SK-N-SH (cell line): ENCODE measurements around the gene ALOXE3. TPM values are rescaled to one million over a fixed set of nuclear protein-coding genes. Genes with fewer than 3 reads are reported as not detected.

ENCODE experiments used
- CTCF ChIA-PET: fragments of 300-600, 350-600 bp; formaldehyde crosslinking; extraction: SDS; loops from one replicate; lab custom pipeline; 2021; lab: Yijun Ruan, JAX
- POLR2A ChIA-PET: fragments of 350-600 bp; sonication (Branson Sonifier 250); formaldehyde crosslinking; extraction: SDS; loops from one replicate; lab custom pipeline; 2020; ENCODE audit warnings: antibody characterized with exemption, inconsistent platforms; lab: Yijun Ruan, JAX
- DNase-seq: peaks from one replicate; pipeline ENCODE4 v3.0.0; 2012
- H2AFZ ChIP-seq: fragments of 200-600 bp; sonication (generic); 2 replicates; pipeline ENCODE4 v1.8.1; 2016; ENCODE audit warnings: antibody characterized with exemption, mild to moderate bottlenecking, low read depth
- H3F3A ChIP-seq: fragments of 200-600 bp; sonication (generic); replicated peaks from 2 replicates; pipeline ENCODE3; 2016; ENCODE audit warnings: antibody characterized with exemption, mild to moderate bottlenecking; ENCODE audit not compliant: insufficient read depth
- H3K27ac ChIP-seq, 2 experiments: fragments of 200-500 bp in 1 of 2; fragments of 200-600 bp in 1 of 2; sonication (Bioruptor generic) in 1 of 2; sonication (generic), shearing (Covaris generic) in 1 of 2; 2 replicates each; pipeline versions ENCODE4 v1.5.1 to v1.6.1; 2014 to 2016; ENCODE audit warnings: low read depth in 2 of 2, inconsistent platforms in 1 of 2, low read length in 1 of 2, mild to moderate bottlenecking in 1 of 2, mixed read lengths in 1 of 2
- H3K27me3 ChIP-seq: fragments of 200-600 bp; sonication (generic), shearing (Covaris generic); 2 replicates; pipeline ENCODE4 v1.6.1; 2016; ENCODE audit warnings: mixed run types; ENCODE audit not compliant: insufficient read depth
- H3K36me3 ChIP-seq, 2 experiments: fragments of 200-500 bp in 1 of 2; fragments of 200-600 bp in 1 of 2; sonication (Bioruptor generic) in 1 of 2; sonication (generic) in 1 of 2; replicated peaks in 1 of 2; 2 replicates each; pipeline versions ENCODE3 to v1.5.1; 2014 to 2016; ENCODE audit warnings: low read length in 1 of 2, mild to moderate bottlenecking in 1 of 2; ENCODE audit not compliant: insufficient read depth in 2 of 2, control insufficient read depth in 1 of 2
- H3K4me1 ChIP-seq, 2 experiments: fragments of 200-500 bp in 1 of 2; fragments of 200-600 bp in 1 of 2; sonication (Bioruptor generic) in 1 of 2; sonication (generic), shearing (Covaris generic) in 1 of 2; 2 replicates each; pipeline versions ENCODE4 v1.5.1 to v1.6.1; 2014 to 2016; ENCODE audit warnings: low read depth in 1 of 2, low read length in 1 of 2, mixed run types in 1 of 2; ENCODE audit not compliant: insufficient read depth in 2 of 2, control insufficient read depth in 1 of 2
- H3K4me2 ChIP-seq: fragments of 200-600 bp; sonication (generic), shearing (Covaris generic); 2 replicates; pipeline ENCODE4 v1.6.1; 2017; ENCODE audit warnings: mixed run types
- H3K4me3 ChIP-seq, 2 experiments: fragments of 200-500 bp in 1 of 2; fragments of 200-600 bp in 1 of 2; sonication (Bioruptor generic) in 1 of 2; sonication (generic), shearing (Covaris generic) in 1 of 2; 2 replicates each; pipeline versions ENCODE4 v1.5.1 to v1.8.1; 2014 to 2016; ENCODE audit warnings: low read depth in 2 of 2, inconsistent platforms in 1 of 2, low read length in 1 of 2, mild to moderate bottlenecking in 1 of 2, mixed read lengths in 1 of 2, moderate library complexity in 1 of 2
- H3K79me2 ChIP-seq: fragments of 200-600 bp; sonication (generic); 2 replicates; pipeline ENCODE4 v1.8.1; 2017; ENCODE audit warnings: mild to moderate bottlenecking; ENCODE audit not compliant: insufficient read depth
- H3K9ac ChIP-seq: fragments of 200-600 bp; sonication (generic); 2 replicates; pipeline ENCODE4 v1.6.1; 2017; ENCODE audit warnings: mixed run types
- H3K9me2 ChIP-seq: fragments of 200-600 bp; sonication (generic); 2 replicates; pipeline ENCODE4 v1.6.1; 2017; ENCODE audit warnings: mixed run types
- H3K9me3 ChIP-seq: fragments of 200-600 bp; sonication (generic); 2 replicates; pipeline ENCODE4 v1.6.1; 2017; ENCODE audit warnings: mixed run types, mild to moderate bottlenecking, moderate library complexity
- H4K20me1 ChIP-seq: fragments of 200-600 bp; sonication (generic); 2 replicates; pipeline ENCODE4 v1.6.1; 2017; ENCODE audit warnings: mild to moderate bottlenecking, mixed run types; ENCODE audit not compliant: insufficient read depth
- CTCF ChIP-seq: fragments of 200-600 bp; sonication (generic); IDR thresholded peaks from 2 replicates; pipeline ENCODE4 v1.6.1; 2017; ENCODE audit warnings: antibody characterized with exemption, mild to moderate bottlenecking, moderate library complexity
- EZH2phosphoT487 ChIP-seq: fragments of 200-600 bp; sonication (generic); IDR thresholded peaks from 2 replicates; pipeline ENCODE4 v1.6.1; 2017; ENCODE audit warnings: low read depth, mixed run types, mild to moderate bottlenecking, antibody characterized with exemption, moderate library complexity, borderline replicate concordance
- FOSL2 ChIP-seq: IDR thresholded peaks from 2 replicates; pipeline ENCODE4 v1.4.0; 2012; ENCODE audit warnings: low read depth, mild to moderate bottlenecking, moderate library complexity, borderline replicate concordance
- FOXM1 ChIP-seq: IDR thresholded peaks from 2 replicates; pipeline ENCODE4 v1.4.0; 2012; ENCODE audit warnings: low read depth, mild to moderate bottlenecking
- GATA2 ChIP-seq: sonication (generic); formaldehyde crosslinking; IDR thresholded peaks from 2 replicates; pipeline ENCODE4 v1.5.0; 2020; ENCODE audit warnings: mild to moderate bottlenecking, missing genetic modification reagents
- IRF3 ChIP-seq: fragments of 150-350 bp; IDR thresholded peaks from 2 replicates; pipeline ENCODE4 v1.6.1; 2016; ENCODE audit warnings: mild to moderate bottlenecking, low read depth, low read length
- JUND ChIP-seq: IDR thresholded peaks from 2 replicates; pipeline ENCODE4 v1.4.0; 2012
- MEF2A ChIP-seq: IDR thresholded peaks from 2 replicates; pipeline ENCODE4 v1.4.0; 2012; ENCODE audit warnings: low read depth, borderline replicate concordance
- NFIC ChIP-seq: IDR thresholded peaks from 2 replicates; pipeline ENCODE4 v1.4.0; 2012; ENCODE audit warnings: borderline replicate concordance
- NRF1 ChIP-seq: IDR thresholded peaks from 2 replicates; pipeline ENCODE4 v1.6.1; 2012; ENCODE audit warnings: low read depth, mild to moderate bottlenecking, low read length
- PBX3 ChIP-seq: IDR thresholded peaks from 2 replicates; pipeline ENCODE4; 2012
- POLR2AphosphoS5 ChIP-seq: IDR thresholded peaks from 2 replicates; pipeline ENCODE4 v1.6.1; 2012; ENCODE audit warnings: low read depth, low read length
- RAD21 ChIP-seq: IDR thresholded peaks from 2 replicates; pipeline ENCODE4 v1.6.1; 2012; ENCODE audit warnings: mild to moderate bottlenecking, low read length
- RFX5 ChIP-seq: IDR thresholded peaks from 2 replicates; pipeline ENCODE4 v1.6.1; 2012; ENCODE audit warnings: mild to moderate bottlenecking, improper control_type of control experiment, low read length
- RXRA ChIP-seq: IDR thresholded peaks from 2 replicates; pipeline ENCODE4 v1.4.0; 2012; ENCODE audit warnings: low read depth, mild to moderate bottlenecking, borderline replicate concordance
- SIN3A ChIP-seq: IDR thresholded peaks from 2 replicates; pipeline ENCODE4 v1.6.1; 2012; ENCODE audit warnings: low read depth, mild to moderate bottlenecking, low read length, moderate library complexity, borderline replicate concordance
- SMC3 ChIP-seq: IDR thresholded peaks from 2 replicates; pipeline ENCODE4 v1.6.1; 2012; ENCODE audit warnings: low read depth, low read length, improper control_type of control experiment
- TAF1 ChIP-seq: IDR thresholded peaks from 2 replicates; pipeline ENCODE4 v1.6.1; 2012; ENCODE audit warnings: low read depth, mild to moderate bottlenecking, low read length, moderate library complexity, borderline replicate concordance
- TCF12 ChIP-seq: IDR thresholded peaks from 2 replicates; pipeline ENCODE4 v1.4.0; 2012
- USF2 ChIP-seq: fragments of 150-350 bp; IDR thresholded peaks from 2 replicates; pipeline ENCODE4 v1.6.1; 2017; ENCODE audit warnings: antibody characterized with exemption, low read length, low read depth, borderline replicate concordance
- YY1 ChIP-seq: IDR thresholded peaks from 2 replicates; pipeline ENCODE4 v1.4.0; 2012; ENCODE audit warnings: low read depth, mild to moderate bottlenecking
- ZBTB33 ChIP-seq: IDR thresholded peaks from 2 replicates; pipeline ENCODE4 v1.4.0; 2012; ENCODE audit warnings: low read depth, borderline replicate concordance
- WGBS: methylation state at CpG from one replicate; pipeline ENCODE4 v1.1.6; 2017; ENCODE audit warnings: low lambda C conversion rate; 5-methylcytosine and 5-hydroxymethylcytosine counted together
- polyA plus RNA-seq, 3 experiments: library from polyadenylated mRNA; depleted of rRNA; stranded (reverse); fragments of >200 nt; gene quantifications; 2 replicates each; pipeline ENCODE4 v1.2.3, GENCODE V29; 2012

The ALOXE3 gene
- polyA plus RNA-seq, 1 of the 3 experiments (the other 2 are of a cell fraction), result 0.46 TPM

GRCh38 chr17:8082292-8082691, 36.0 kb downstream of the ALOXE3 start:
- 91% methylated on average over 10 of the region's 10 CpGs for WGBS
- Histone ChIP-seq H3K9ac (no peak overlapping the region), H3K4me1 (peaks cover 0 to 6% of the 10 kb centered on the region in 2 experiments; a peak in 1 of 4 replicates), H3F3A (no peaks in the 10 kb centered on the region), H3K79me2 (no peaks in the 10 kb centered on the region), H4K20me1 (no peaks in the 10 kb centered on the region), H3K9me2 (no peaks in the 10 kb centered on the region), H3K27me3 (peaks cover 24% of the 10 kb centered on the region; the same call in 1 of the 2 replicates), H3K9me3 (no peaks in the 10 kb centered on the region), H3K27ac (no peak overlapping the region), H3K36me3 (no peaks in the 10 kb centered on the region), H2AFZ (no peak overlapping the region), H3K4me2 (no peak overlapping the region), H3K4me3 (no peak overlapping the region)
- ChIA-PET POLR2A (interaction anchor here (0.6 kb wide), 1 partner anchor 194 kb away, joined by 3 read pairs; no protein-coding TSS in a partner anchor), CTCF (interaction anchor here (1.1 to 20.8 kb wide), 4 partner anchors 9 to 31 kb away, joined by 4 to 390 read pairs (median 228); partner anchors contain the start of gene ALOXE3)
- no peak for DNase-seq
- TF ChIP-seq RAD21, result no peak
- TF ChIP-seq NFIC, result no peak
- no peak for TF ChIP-seq MEF2A
- no peak for TF ChIP-seq RXRA
- TF ChIP-seq YY1, result no peak
- TF ChIP-seq EZH2phosphoT487, result no peak

GRCh38 chr17:8081876-8082275, 36.4 kb downstream of the ALOXE3 start:
- ChIA-PET POLR2A (interaction anchor here (0.6 kb wide), 1 partner anchor 195 kb away, joined by 3 read pairs; no protein-coding TSS in a partner anchor), CTCF (interaction anchor here (1.4 to 20.8 kb wide), 8 partner anchors 9 to 63 kb away, joined by 3 to 390 read pairs (median 61); partner anchors contain the start of genes ALOX12B and ALOXE3)
- H3K9me3 ChIP-seq, result no peaks in the 10 kb centered on the region
- H3K9ac ChIP-seq, result no peak overlapping the region
- no peak overlapping the region for H3K27ac ChIP-seq
- no peak overlapping the region for H2AFZ ChIP-seq
- H4K20me1 ChIP-seq, result no peaks in the 10 kb centered on the region
- no peaks in the 10 kb centered on the region for H3K79me2 ChIP-seq
- H3K4me3 ChIP-seq, result no peak overlapping the region
- peaks cover 0 to 6% of the 10 kb centered on the region in 2 experiments; a peak in 1 of 4 replicates for H3K4me1 ChIP-seq
- DNase-seq, result no peak
- H3K4me2 ChIP-seq, result no peak overlapping the region
- no peaks in the 10 kb centered on the region for H3K9me2 ChIP-seq
- WGBS, result 54% methylated on average over 3 of the region's 3 CpGs
- no peaks in the 10 kb centered on the region for H3F3A ChIP-seq
- no peaks in the 10 kb centered on the region for H3K36me3 ChIP-seq
- peaks cover 28% of the 10 kb centered on the region; the same call in 1 of the 2 replicates for H3K27me3 ChIP-seq
- TF ChIP-seq TCF12, result no peak
- TF ChIP-seq MEF2A, result no peak
- TF ChIP-seq GATA2 (CRISPR knock-in tag), result no peak
- TF ChIP-seq PBX3, result no peak
- TF ChIP-seq FOXM1, result no peak
- no peak for TF ChIP-seq USF2
- no peak for TF ChIP-seq TAF1
- no peak for TF ChIP-seq SIN3A
- TF ChIP-seq CTCF, result no peak
- TF ChIP-seq IRF3, result no peak
- TF ChIP-seq RFX5, result no peak
- TF ChIP-seq SMC3, result no peak
- no peak for TF ChIP-seq NRF1
- no peak for TF ChIP-seq FOSL2
- no peak for TF ChIP-seq YY1
- no peak for TF ChIP-seq JUND
- no peak for TF ChIP-seq ZBTB33
- TF ChIP-seq POLR2AphosphoS5, result no peak
